ENCODE data around the gene EPDR1. TPM values are rescaled to one million over a fixed set of nuclear protein-coding genes. Genes with fewer than 3 reads are reported as not detected.
"Not testable (repeated sequence)": the region's sequence is repeated elsewhere in the genome, so short reads cannot be mapped to it uniquely, and the experiment has no call there.

Gene EPDR1
- total RNA-seq, 2 donors from 2014 or later, result 38.6 to 77.8 TPM

DNA sequence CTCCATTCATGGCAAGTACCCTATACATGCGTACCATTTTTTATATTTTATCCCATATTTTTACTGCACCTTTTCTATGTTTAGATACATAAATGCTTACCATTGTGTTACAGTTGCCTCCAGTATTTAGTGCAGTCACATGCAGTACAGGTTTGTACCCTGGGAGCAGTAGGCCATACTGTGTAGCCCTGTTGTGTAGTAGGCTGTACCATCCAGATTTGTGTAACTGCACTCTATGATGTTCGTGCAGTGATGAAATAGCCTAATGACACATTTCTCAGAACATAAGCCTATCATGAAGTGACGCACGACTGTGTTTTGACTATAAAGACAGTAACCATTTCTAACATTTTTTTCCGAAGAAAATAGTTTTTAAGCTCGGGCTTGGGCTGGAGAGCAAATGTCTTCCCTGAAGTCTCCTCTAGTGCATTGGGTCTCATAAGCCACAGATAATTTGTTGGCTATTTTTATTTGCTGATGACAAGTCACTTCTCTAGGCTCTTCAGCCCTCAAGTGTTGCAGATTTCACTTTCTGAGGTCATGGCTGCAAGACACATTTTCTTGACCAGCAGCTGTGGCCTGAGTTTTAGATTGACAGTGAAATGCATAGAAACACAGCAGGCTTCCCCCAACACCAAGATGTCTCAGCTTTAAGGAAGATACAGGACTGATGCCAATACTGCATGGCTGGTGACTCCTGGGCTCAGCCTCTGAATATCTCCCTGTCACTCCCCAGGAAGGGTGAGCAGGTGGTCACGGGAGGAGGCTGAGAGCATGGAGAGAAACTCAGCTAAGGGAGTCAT is 26.9 kb downstream of the EPDR1 start:
- no peak overlapping the region for H3K4me3 ChIP-seq

DNA sequence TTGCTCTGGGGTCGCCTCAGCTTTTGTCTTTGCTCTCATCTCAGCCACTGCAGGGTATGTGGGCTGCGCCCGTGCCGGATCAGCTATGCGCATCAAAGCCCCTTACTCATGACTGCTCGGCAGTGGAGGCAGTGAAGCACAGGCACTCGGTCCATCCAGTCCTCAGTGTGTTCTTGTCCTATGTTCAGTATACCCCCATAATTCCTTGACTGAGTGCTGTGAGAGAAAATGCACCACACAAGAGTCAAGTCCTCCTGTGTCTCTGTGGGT is 27.4 kb downstream of the EPDR1 start:
- Histone ChIP-seq H3K4me3 (no peak overlapping the region), H3K27me3 (replicated peaks; ENCODE audit: insufficient read depth) (no peaks in the 10 kb centered on the region), H3K9me3 (no peaks in the 10 kb centered on the region), H3K36me3 (no peaks in the 10 kb centered on the region), H3K27ac (no peak overlapping the region), H3K4me1 (replicated peaks) (no peaks in the 10 kb centered on the region)
- TF ChIP-seq CTCF (IDR thresholded peaks at IDR 0.05) (no peak), POLR2A (IDR thresholded peaks at IDR 0.05) (no peak), POLR2AphosphoS5 (IDR thresholded peaks at IDR 0.05) (no peak)
- no peak for DNase-seq (ENCODE audit: low spot score)
- intact Hi-C loops (cut with DNase I), result no loop called here
- 90% methylated on average over 7 of the region's 7 CpGs for WGBS

More for the DNA sequence above, 26.9 kb downstream of the EPDR1 start:
- H3K27me3 ChIP-seq (replicated peaks; ENCODE audit: insufficient read depth), result no peaks in the 10 kb centered on the region
- WGBS, result 95% methylated on average over 7 of the region's 7 CpGs
- intact Hi-C loops (cut with DNase I), result no loop called here
- H3K36me3 ChIP-seq, result no peaks in the 10 kb centered on the region
- TF ChIP-seq CTCF (IDR thresholded peaks at IDR 0.05), result no peak
- H3K9me3 ChIP-seq, result no peaks in the 10 kb centered on the region
- no peaks in the 10 kb centered on the region for H3K4me1 ChIP-seq (replicated peaks)
- H3K27ac ChIP-seq, result no peak overlapping the region
- DNase-seq (ENCODE audit: low spot score), result no peak

DNA sequence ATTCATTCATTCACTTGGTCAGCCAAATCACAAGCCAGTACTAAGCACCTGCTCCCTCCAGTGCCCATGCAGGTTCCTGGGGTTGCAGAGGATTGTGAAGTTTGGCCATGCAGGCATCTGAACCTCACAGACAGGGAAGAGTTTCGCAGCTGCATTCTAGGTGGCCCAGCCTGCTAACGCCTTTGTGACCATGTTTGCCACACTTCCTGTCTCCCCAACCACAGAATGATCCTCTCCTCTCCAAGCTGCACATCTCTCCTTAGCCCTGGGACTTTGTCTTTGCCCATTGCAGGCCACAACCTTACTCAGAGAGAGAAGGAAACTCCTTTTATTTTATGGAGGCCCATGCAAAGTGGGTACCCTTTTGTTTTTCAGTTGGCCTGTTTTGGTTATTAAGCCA is 31.8 kb downstream of the EPDR1 start:
- TF ChIP-seq POLR2A (IDR thresholded peaks at IDR 0.05) (no peak), CTCF (IDR thresholded peaks at IDR 0.05) (no peak), POLR2AphosphoS5 (IDR thresholded peaks at IDR 0.05) (no peak)
- H3K27me3 ChIP-seq (replicated peaks; ENCODE audit: insufficient read depth), result no peaks in the 10 kb centered on the region
- DNase-seq (ENCODE audit: low spot score), result no peak
- WGBS, result 96% methylated on average over 2 of the region's 2 CpGs
- no peaks in the 10 kb centered on the region for H3K9me3 ChIP-seq
- H3K4me1 ChIP-seq (replicated peaks), result no peaks in the 10 kb centered on the region
- no peak overlapping the region for H3K4me3 ChIP-seq
- H3K36me3 ChIP-seq, result no peaks in the 10 kb centered on the region
- intact Hi-C loops (cut with DNase I), result no loop called here
- H3K27ac ChIP-seq, result no peak overlapping the region

- H3K36me3 ChIP-seq; H3K4me3 ChIP-seq; DNase-seq (ENCODE audit: low spot score); intact Hi-C loops (cut with DNase I); H3K27me3 ChIP-seq (replicated peaks; ENCODE audit: insufficient read depth); H3K27ac ChIP-seq; H3K9me3 ChIP-seq; H3K4me1 ChIP-seq (replicated peaks): not testable (repeated sequence)
- WGBS, result 96% methylated on average over 1 of the region's 1 CpG
These were observed 33.8 kb downstream of the EPDR1 start for GRCh38 chr7:37954217-37954616.

GRCh38 chr7:37956791-37957190 is 36.4 kb downstream of the EPDR1 start:
- H3K27ac ChIP-seq, result no peak overlapping the region
- intact Hi-C loops (cut with DNase I), result no loop called here

More at GRCh38 chr7:37956791-37957190, 36.4 kb downstream of the EPDR1 start:
- no peaks in the 10 kb centered on the region for H3K27me3 ChIP-seq (replicated peaks; ENCODE audit: insufficient read depth)
- H3K4me3 ChIP-seq, result no peak overlapping the region
- H3K9me3 ChIP-seq, result no peaks in the 10 kb centered on the region
- no peaks in the 10 kb centered on the region for H3K4me1 ChIP-seq (replicated peaks)
- TF ChIP-seq POLR2AphosphoS5 (IDR thresholded peaks at IDR 0.05) (no peak), POLR2A (IDR thresholded peaks at IDR 0.05) (no peak), CTCF (IDR thresholded peaks at IDR 0.05) (no peak)
- no peak for DNase-seq (ENCODE audit: low spot score)
- H3K36me3 ChIP-seq, result no peaks in the 10 kb centered on the region
